Adipocyte (in vitro differentiated cells): Measurements from ENCODE around the gene KLHL29.

Experiments used
- DNase-seq: peaks from one replicate; pipeline ENCODE4 v3.0.0-alpha.2; 2015; ENCODE audit warnings: low read depth
- H3K27me3 ChIP-seq: replicated peaks from 2 replicates; pipeline ENCODE4 v1.7.0; 2013; ENCODE audit warnings: mild to moderate bottlenecking, low read length, moderate library complexity; ENCODE audit not compliant: control insufficient read depth, insufficient read depth
- H3K36me3 ChIP-seq: 2 replicates; pipeline ENCODE4 v1.7.0; 2013; ENCODE audit warnings: low read length, mild to moderate bottlenecking, moderate library complexity; ENCODE audit not compliant: control insufficient read depth, insufficient read depth, severe bottlenecking
- H3K4me1 ChIP-seq: 2 replicates; pipeline ENCODE4 v1.7.0; 2013; ENCODE audit warnings: mild to moderate bottlenecking, low read length, moderate library complexity; ENCODE audit not compliant: control insufficient read depth, insufficient read depth
- H3K4me3 ChIP-seq: 2 replicates; pipeline ENCODE4 v1.7.0; 2013; ENCODE audit warnings: mild to moderate bottlenecking, low read length, moderate library complexity
- H3K9ac ChIP-seq: 2 replicates; pipeline ENCODE4 v1.7.0; 2013; ENCODE audit warnings: mild to moderate bottlenecking, low read length, moderate library complexity
- H3K9me3 ChIP-seq: 2 replicates; pipeline ENCODE4 v1.7.0; 2013; ENCODE audit warnings: mild to moderate bottlenecking, low read length, moderate library complexity; ENCODE audit not compliant: control insufficient read depth

Gene KLHL29

GRCh38 chr2:23673830-23674679, 289.1 kb downstream of the KLHL29 start:
- Histone ChIP-seq H3K4me3 (no peak overlapping the region), H3K27me3 (no peaks in the 10 kb centered on the region), H3K36me3 (no peaks in the 10 kb centered on the region), H3K9me3 (peaks cover 6% of the 10 kb centered on the region), H3K4me1 (peaks cover 11% of the 10 kb centered on the region), H3K9ac (no peak overlapping the region)
- no peak for DNase-seq

DNA sequence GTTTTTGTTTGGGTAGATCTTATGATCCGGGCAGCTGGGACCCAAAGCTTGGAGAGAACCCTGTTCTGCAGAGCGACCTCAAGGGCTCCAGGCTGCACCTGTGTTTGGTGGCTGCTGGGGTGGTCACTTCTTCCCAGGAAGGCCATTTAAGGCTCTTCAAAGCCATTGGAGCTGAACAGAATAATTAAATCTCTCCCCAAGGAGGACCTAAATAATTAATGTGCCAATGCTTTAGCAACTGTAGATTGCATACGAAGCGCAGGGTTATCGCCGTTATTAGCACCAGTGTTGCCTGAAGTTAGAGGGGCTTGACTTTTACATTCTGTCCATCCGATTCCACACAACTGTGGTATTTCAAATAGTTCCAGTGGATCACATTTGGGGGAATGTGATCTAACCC, 290.5 kb downstream of the KLHL29 start:
- Histone ChIP-seq H3K4me1 (no peaks in the 10 kb centered on the region), H3K4me3 (no peak overlapping the region), H3K36me3 (no peaks in the 10 kb centered on the region), H3K9ac (no peak overlapping the region), H3K27me3 (no peaks in the 10 kb centered on the region), H3K9me3 (peaks cover 7% of the 10 kb centered on the region)
- no peak for DNase-seq

- no peak overlapping the region for H3K4me3 ChIP-seq
- no peak for DNase-seq
- no peaks in the 10 kb centered on the region for H3K36me3 ChIP-seq
- H3K4me1 ChIP-seq, result no peaks in the 10 kb centered on the region
- H3K27me3 ChIP-seq, result no peaks in the 10 kb centered on the region
- peaks cover 7% of the 10 kb centered on the region for H3K9me3 ChIP-seq
- H3K9ac ChIP-seq, result no peak overlapping the region
These were observed 292.9 kb downstream of the KLHL29 start for GRCh38 chr2:23677836-23678235.

DNA sequence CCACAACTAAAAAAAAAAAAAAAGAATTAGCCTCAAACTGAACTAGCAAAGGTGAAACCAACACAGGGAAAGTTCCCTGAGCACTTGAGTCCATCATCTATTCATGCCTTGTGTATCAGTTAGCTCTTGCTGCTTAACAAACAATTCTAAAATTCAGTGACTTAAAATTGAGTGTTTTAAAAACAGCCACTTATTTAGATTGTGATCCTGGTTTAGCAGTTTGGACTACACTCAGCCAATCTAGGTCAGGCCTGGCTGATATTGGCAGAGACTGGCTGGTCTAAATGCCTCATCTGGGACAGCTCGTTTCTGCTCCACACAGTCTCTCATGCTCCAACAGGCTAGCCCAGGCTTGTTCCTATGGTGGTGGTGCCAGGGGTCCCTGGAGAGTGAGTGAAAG, 294.1 kb downstream of the KLHL29 start:
- H3K9me3 ChIP-seq, result peaks cover 7% of the 10 kb centered on the region
- no peak for DNase-seq
- no peaks in the 10 kb centered on the region for H3K36me3 ChIP-seq
- H3K27me3 ChIP-seq, result no peaks in the 10 kb centered on the region
- no peak overlapping the region for H3K9ac ChIP-seq
- H3K4me3 ChIP-seq, result no peak overlapping the region
- H3K4me1 ChIP-seq, result no peaks in the 10 kb centered on the region

DNA sequence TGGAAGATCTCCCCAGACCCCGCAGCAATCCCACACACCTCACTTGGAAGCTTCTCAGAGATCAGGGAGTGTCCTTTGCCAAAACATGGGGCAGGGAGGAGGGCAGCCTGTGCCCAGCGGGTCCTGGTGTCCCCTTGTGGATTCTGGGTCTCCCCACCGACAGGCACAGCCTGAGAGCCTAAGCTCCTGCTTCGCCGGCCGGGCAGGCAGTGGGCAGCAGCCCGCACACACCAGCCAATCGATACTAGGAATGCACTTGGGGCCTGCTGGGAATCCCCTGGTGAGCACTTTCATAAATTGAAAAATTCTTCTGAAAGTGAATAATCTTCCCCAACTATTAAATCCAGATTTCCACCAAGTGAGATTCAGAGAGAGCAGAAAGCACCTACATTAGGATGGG, 296.0 kb downstream of the KLHL29 start:
- Histone ChIP-seq H3K9ac (no peak overlapping the region), H3K36me3 (peaks cover 4% of the 10 kb centered on the region), H3K4me1 (no peaks in the 10 kb centered on the region), H3K27me3 (no peaks in the 10 kb centered on the region), H3K4me3 (no peak overlapping the region), H3K9me3 (peaks cover 7% of the 10 kb centered on the region)
- no peak for DNase-seq

GRCh38 chr2:23681356-23682140, 296.6 kb downstream of the KLHL29 start:
- peaks cover 7% of the 10 kb centered on the region for H3K9me3 ChIP-seq
- no peaks in the 10 kb centered on the region for H3K4me1 ChIP-seq
- peaks cover 7% of the 10 kb centered on the region for H3K36me3 ChIP-seq
- no peak for DNase-seq
- no peaks in the 10 kb centered on the region for H3K27me3 ChIP-seq
- H3K4me3 ChIP-seq, result no peak overlapping the region
- H3K9ac ChIP-seq, result no peak overlapping the region

DNA sequence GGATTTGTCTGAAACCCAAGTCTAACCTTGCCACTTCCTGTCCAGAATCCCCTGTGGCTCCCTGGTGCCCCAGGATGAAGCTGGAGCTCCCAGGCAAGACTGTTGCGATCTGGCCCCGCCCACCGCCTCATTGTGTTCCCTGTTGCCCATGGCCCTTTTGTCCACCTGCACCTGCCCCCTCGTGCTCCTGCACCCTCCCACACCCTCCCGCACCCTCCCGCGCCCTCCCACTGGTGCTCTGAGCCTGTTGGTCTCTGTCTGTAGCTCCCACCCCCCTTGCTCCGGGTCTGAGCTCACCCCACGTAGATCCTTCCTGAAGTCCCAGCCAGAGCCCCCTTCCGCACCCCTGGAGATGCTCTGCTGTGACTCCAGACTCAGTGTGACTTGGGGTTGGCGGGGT, 297.5 kb downstream of the KLHL29 start:
- H3K4me1 ChIP-seq, result no peaks in the 10 kb centered on the region
- DNase-seq, result no peak
- peaks cover 12% of the 10 kb centered on the region for H3K36me3 ChIP-seq
- no peak overlapping the region for H3K9ac ChIP-seq
- H3K9me3 ChIP-seq, result peaks cover 7% of the 10 kb centered on the region
- no peak overlapping the region for H3K4me3 ChIP-seq
- no peaks in the 10 kb centered on the region for H3K27me3 ChIP-seq

- H3K9ac ChIP-seq, result no peak overlapping the region
- no peak overlapping the region for H3K4me3 ChIP-seq
- peaks cover 12% of the 10 kb centered on the region for H3K36me3 ChIP-seq
- H3K4me1 ChIP-seq, result no peaks in the 10 kb centered on the region
- DNase-seq, result no peak
- no peaks in the 10 kb centered on the region for H3K27me3 ChIP-seq
- peaks cover 7% of the 10 kb centered on the region for H3K9me3 ChIP-seq
These were observed 298.0 kb downstream of the KLHL29 start for GRCh38 chr2:23683001-23683400.

- no peak for DNase-seq
- no peak overlapping the region for H3K4me3 ChIP-seq
These were observed 299.6 kb downstream of the KLHL29 start for GRCh38 chr2:23684395-23685176.

DNA sequence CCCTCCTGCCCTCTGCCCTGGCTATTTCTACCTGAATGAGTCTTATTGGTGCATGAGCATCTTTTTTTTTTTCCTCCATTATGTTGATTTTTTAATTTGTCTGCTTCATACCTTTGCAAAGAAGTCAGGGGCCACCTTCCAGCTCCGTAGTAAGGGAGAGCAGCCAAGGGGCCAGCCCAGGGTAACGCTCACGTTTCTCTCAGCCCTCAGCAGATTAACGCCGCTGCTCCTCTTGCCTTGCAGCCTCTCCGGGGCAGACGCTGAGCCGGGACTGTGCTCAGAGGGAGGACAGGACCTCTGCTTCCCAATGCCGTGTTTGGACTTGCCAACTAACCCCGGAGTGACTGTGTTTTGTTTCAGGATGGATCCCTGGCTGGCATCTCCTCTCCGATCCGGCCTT, 300.2 kb downstream of the KLHL29 start:
- H3K4me3 ChIP-seq, result no peak overlapping the region
- no peaks in the 10 kb centered on the region for H3K9me3 ChIP-seq
- H3K27me3 ChIP-seq, result no peaks in the 10 kb centered on the region
- no peak overlapping the region for H3K9ac ChIP-seq
- H3K4me1 ChIP-seq, result no peaks in the 10 kb centered on the region
- H3K36me3 ChIP-seq, result peaks cover 12% of the 10 kb centered on the region
- no peak for DNase-seq

More at GRCh38 chr2:23684395-23685176, 299.6 kb downstream of the KLHL29 start:
- Histone ChIP-seq H3K4me1 (no peaks in the 10 kb centered on the region), H3K9me3 (no peaks in the 10 kb centered on the region), H3K36me3 (peaks cover 12% of the 10 kb centered on the region), H3K9ac (no peak overlapping the region), H3K27me3 (no peaks in the 10 kb centered on the region)

DNA sequence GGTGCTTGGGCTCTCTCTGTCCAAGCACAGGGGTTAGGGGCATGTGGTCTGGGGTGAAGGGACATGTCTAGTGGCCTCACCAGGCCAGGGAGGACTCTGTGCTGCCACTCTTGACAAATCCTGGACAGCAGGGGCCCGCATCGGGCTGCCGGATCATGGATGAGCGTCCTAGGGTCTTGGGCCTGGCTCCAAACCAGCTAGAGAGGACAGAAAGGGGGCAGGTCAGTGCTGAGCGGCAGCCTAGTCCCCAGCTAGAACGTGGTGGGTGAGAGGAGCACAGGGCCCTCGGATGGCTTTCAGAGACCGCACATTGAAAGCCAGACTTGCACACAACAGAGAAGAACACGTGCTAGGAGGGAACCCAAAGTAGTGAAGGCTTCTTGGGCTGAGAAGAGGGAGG, 300.7 kb downstream of the KLHL29 start:
- Histone ChIP-seq H3K27me3 (no peaks in the 10 kb centered on the region), H3K4me1 (no peaks in the 10 kb centered on the region), H3K9ac (no peak overlapping the region), H3K9me3 (no peaks in the 10 kb centered on the region), H3K36me3 (peaks cover 12% of the 10 kb centered on the region), H3K4me3 (no peak overlapping the region)
- no peak for DNase-seq
